IPS-20b (cell line): ENCODE measurements around the gene LRG1.

Source experiments
- H3K27ac ChIP-seq: one replicate; pipeline ENCODE4 v1.5.1; 2013; ENCODE audit warnings: low read length
- H3K27me3 ChIP-seq: 2 replicates; pipeline ENCODE4 v1.6.1; 2013; ENCODE audit warnings: mild to moderate bottlenecking, low read length, inconsistent platforms; ENCODE audit not compliant: insufficient read depth
- H3K36me3 ChIP-seq: 2 replicates; pipeline ENCODE4 v1.6.1; 2013; ENCODE audit warnings: low read depth, mild to moderate bottlenecking, inconsistent platforms, low read length, moderate library complexity; ENCODE audit not compliant: insufficient read depth
- H3K4me1 ChIP-seq: 2 replicates; pipeline ENCODE4 v1.6.1; 2013; ENCODE audit warnings: mild to moderate bottlenecking, control low read depth, inconsistent platforms, low read length, moderate library complexity; ENCODE audit not compliant: insufficient read depth
- H3K4me3 ChIP-seq: 2 replicates; pipeline ENCODE4 v1.5.1; 2013; ENCODE audit warnings: mild to moderate bottlenecking, low read length, inconsistent platforms
- H3K9ac ChIP-seq: 2 replicates; pipeline ENCODE4 v1.6.1; 2013; ENCODE audit warnings: low read depth, mild to moderate bottlenecking, inconsistent platforms, low read length, moderate library complexity
- H3K9me3 ChIP-seq: 2 replicates; pipeline ENCODE4 v1.6.1; 2013; ENCODE audit warnings: mild to moderate bottlenecking, low read depth, low read length, inconsistent platforms; ENCODE audit not compliant: insufficient read depth

The LRG1 gene

DNA sequence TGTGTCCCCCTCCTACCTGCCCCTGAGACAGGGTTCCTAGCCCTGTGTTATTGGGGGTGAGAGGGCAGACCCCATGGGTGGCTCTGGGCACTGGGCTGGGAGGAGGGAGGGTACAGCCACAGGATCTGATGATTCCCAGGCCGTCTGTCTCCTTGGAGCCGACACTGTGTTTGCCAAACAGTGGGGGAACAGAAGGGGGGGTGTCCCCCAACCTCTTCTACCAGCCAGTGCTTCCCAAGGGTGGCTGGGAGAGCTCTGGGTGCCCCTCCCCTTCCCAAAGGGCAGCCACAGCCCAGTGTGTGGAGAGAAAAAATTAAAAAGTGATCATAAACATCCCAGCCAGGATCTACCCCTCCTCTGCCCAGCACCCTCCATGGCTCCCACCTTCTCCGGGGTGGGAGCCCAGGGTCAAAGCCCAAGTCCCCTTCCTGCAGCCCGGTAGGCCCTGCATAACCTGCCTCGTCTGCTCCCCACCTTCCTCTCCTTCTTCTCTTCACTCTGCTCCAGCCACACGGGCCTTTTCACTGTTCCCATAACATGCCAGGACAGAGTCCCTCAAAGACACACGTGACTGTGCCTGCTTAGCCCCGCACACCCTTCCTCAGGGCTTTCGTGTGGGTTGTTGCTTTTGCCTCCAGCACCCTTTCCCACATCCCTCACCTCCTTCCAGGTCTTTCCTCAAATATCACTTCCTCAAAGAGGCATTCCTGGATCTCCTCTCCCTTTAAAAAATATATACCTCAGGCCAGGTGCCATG is 20.1 kb downstream of the LRG1 start:
- Histone ChIP-seq H3K9ac (no peak overlapping the region), H3K27ac (no peak overlapping the region), H3K36me3 (no peaks in the 10 kb centered on the region), H3K4me3 (no peak overlapping the region), H3K4me1 (no peaks in the 10 kb centered on the region), H3K27me3 (peaks cover 43% of the 10 kb centered on the region; the same call in 1 of the 2 replicates), H3K9me3 (no peaks in the 10 kb centered on the region)

DNA sequence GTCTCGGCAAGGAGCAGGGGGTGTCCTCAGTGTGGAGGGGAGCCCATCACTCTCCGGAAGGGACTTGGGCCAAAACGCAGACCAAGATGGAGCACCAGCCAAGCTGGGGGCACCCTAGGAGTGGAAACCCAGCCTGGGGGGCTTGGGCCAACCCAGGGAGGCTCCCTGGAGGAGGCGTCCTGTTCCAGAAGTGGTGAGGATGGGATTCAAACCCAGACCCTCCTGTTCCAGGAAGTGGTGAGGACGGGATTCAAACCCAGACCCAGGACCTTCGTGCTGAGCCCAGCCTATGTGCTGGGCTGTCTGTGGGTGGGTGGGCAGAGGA is 20.7 kb downstream of the LRG1 start:
- H3K27ac ChIP-seq: no peak overlapping the region
- no peaks in the 10 kb centered on the region for H3K4me1 ChIP-seq
- H3K27me3 ChIP-seq: peaks cover 45% of the 10 kb centered on the region
- H3K9ac ChIP-seq: no peak overlapping the region
- no peak overlapping the region for H3K4me3 ChIP-seq
- no peaks in the 10 kb centered on the region for H3K9me3 ChIP-seq
- no peaks in the 10 kb centered on the region for H3K36me3 ChIP-seq

DNA sequence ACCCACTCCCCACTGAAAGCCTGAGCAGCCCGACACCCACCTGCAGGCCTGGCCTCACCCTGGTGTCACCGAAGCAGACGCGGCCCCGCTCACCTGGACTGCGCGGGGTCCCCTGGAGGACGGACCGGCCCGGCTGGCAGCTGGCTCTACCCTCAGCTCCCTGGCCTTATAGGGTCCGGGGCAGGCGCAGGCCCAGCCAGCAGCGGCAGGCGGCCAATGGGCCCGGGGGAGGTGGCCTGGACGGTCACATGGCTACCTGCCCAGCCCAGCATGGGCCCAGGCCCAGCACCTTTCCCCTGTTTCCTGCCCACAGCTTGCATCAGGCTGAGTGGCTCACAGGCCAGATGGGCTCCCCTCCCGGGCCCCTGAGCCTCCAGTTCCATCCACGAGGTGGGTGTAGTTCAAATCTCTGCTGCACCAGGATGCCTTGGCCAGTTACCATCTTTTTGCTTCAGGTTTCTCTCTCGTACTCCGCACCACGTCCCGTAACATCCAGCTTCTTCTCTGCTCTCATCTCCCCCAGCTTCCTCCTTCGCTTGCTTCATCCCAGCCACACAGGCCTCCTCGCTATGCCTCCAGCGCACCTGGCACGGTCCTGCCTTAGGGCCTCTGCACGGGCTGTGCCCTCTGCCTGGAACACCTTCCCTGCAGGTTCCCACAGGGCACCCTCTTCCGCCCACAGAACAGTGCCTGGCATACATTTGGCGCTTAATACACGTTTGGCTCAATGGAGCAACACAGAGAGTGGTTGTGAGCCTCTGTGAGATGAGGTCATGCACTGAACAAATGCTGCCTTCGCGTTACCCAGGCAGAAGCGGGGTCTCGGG is 21.3 kb downstream of the LRG1 start, which contains the start of gene PLIN4:
PLIN4 (minus strand) TSS at position 142 of the 827 bp plus-strand sequence. CDS start 214 bp downstream, outside the sequence.
- Histone ChIP-seq H3K4me3 (no peak within 1 kb of the TSS), H3K9me3 (no peaks in the 10 kb centered on the region), H3K27ac (no peak within 1 kb of the TSS), H3K27me3 (peaks cover 51% of the 10 kb centered on the region), H3K4me1 (no peaks in the 10 kb centered on the region), H3K9ac (no peak within 1 kb of the TSS), H3K36me3 (no peaks in the 10 kb centered on the region)

DNA sequence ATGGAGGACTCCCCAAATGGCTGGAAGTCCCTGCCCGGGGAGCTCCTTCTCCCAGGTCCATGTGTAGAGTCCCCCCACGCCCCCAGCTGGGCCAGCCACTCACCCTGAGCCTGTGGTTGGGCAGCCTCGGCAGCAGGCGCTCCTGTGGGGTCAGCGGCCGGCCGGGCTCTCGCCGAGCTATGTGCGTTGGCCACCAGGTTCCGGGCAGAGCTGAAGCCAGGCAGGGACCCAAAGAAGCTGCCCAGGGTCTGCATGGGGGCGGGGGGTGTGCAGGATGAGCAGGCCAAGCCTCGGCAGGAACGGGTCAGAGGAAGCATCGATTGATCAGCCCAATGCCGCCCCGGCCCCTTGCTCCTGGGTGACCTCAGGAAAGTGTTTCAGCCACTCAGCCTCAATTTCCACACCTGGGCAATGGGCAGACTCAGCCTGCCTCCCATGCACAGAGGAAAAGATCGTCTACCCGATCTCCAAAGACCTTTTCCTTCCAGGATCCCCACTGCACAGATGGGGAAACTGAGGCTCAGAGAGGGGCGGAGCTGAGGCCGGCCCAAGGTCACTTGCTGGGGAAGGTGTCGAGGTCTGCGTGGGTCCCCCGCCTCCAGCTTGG is 22.3 kb downstream of the LRG1 start:
- Histone ChIP-seq H3K4me3 (no peak overlapping the region), H3K9me3 (no peaks in the 10 kb centered on the region), H3K9ac (no peak overlapping the region), H3K4me1 (no peaks in the 10 kb centered on the region), H3K36me3 (no peaks in the 10 kb centered on the region), H3K27ac (no peak overlapping the region), H3K27me3 (peaks cover 61% of the 10 kb centered on the region)

DNA sequence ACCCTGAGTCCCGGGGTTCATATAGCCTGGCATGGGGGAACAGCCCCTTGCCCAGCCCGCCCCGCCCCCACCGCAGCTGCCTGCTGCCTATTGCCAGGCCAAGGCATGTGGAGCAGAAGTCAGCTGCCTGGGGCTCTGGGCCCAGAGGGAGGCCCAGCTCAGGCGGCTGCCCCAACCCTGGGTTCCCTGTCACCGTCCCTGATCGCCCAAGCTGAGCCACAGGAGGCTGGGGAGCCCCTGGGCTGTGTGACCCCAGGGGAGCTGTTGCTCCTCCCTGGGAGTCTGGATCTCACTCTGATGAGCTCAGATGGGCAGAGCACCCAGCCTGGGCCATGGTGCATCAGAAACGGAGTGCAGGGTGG is 22.9 kb downstream of the LRG1 start:
- no peak overlapping the region for H3K27ac ChIP-seq

DNA sequence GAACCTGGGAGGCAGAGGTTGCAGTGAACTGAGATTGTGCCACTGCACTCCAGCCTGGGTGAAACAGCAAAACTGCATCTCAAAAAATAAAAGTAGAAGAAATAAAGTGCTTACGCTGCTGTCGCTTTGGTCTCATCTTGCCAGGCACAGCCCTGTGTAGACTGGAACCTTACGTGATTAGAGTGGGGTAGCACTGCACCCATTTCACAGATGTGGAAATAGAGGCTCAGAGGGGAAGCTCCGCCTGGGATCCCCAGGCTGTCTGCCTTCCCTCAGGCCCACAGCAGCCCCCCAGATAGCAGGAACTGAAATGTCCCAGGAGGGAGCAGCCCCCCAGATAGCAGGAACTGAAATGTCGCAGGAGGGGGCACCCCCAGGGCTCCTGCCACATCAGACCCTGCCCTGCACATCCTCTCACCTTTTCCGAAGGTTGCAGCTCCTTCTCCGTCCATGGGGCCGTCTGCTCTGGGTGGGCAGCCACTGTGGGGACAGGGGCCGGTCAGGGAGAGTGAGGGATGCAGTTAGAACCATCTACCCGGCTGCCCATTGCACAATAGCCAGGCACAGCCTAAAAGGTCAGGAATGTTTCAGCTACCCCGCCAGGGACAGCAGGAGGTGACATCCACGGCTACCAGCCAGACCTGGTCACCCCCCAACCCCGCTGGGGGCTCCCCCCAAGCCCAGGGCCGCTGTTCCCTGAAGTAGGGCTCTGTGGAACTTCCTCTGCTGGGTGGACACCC is 23.5 kb downstream of the LRG1 start:
- no peak overlapping the region for H3K4me3 ChIP-seq
- no peak overlapping the region for H3K9ac ChIP-seq
- no peaks in the 10 kb centered on the region for H3K4me1 ChIP-seq
- H3K9me3 ChIP-seq: no peaks in the 10 kb centered on the region
- no peak overlapping the region for H3K27ac ChIP-seq
- H3K27me3 ChIP-seq: peaks cover 63% of the 10 kb centered on the region
- no peaks in the 10 kb centered on the region for H3K36me3 ChIP-seq

More for the DNA sequence above, 22.9 kb downstream of the LRG1 start:
- Histone ChIP-seq H3K4me1 (no peaks in the 10 kb centered on the region), H3K9me3 (no peaks in the 10 kb centered on the region), H3K36me3 (no peaks in the 10 kb centered on the region), H3K27me3 (peaks cover 63% of the 10 kb centered on the region), H3K4me3 (no peak overlapping the region), H3K9ac (no peak overlapping the region)

DNA sequence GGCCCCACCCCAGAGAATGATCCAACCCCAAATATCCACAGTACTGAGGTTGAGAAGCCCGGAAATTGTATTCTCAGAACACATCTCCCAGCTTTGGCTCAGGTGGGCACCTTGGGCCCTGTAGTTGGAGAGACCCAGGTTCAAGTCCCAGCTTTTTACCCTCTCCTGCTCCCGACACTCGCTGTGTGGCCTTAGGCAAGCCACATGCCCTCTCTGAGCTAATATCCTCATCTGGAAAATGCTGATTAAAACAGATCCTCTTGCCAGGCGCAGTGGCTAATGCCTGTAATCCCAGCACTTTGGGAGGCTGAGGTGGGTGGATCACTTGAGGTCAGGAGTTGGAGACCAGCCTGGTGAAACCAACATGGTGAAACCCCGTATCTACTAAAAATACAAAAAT is 24.1 kb downstream of the LRG1 start:
- Histone ChIP-seq H3K27ac (no peak overlapping the region), H3K27me3 (peaks cover 65% of the 10 kb centered on the region), H3K36me3 (no peaks in the 10 kb centered on the region), H3K4me3 (no peak overlapping the region), H3K4me1 (no peaks in the 10 kb centered on the region), H3K9ac (no peak overlapping the region), H3K9me3 (no peaks in the 10 kb centered on the region)

DNA sequence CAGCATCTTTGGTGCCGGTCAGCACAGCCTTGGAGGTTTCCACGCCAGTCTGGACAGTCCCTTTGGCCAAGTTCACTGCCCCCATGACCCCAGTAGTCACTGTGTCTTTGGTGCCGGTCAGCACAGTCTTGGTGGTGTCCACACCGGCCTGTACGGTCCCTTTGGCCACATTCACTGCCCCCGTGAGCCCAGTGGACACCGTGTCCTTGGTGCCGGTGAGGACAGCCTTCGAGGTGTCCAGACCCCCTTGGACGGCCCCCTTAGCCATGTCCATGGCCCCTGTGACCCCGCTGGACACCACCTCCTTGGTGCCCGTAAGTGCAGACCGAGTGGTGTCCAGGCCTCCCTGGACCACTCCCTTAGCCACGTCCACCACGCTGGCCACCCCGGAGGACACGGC is 26.6 kb downstream of the LRG1 start:
- peaks cover 60% of the 10 kb centered on the region for H3K27me3 ChIP-seq
- no peak overlapping the region for H3K4me3 ChIP-seq
- no peaks in the 10 kb centered on the region for H3K9me3 ChIP-seq
- H3K4me1 ChIP-seq: no peaks in the 10 kb centered on the region
- no peaks in the 10 kb centered on the region for H3K36me3 ChIP-seq
- no peak overlapping the region for H3K9ac ChIP-seq
- no peak overlapping the region for H3K27ac ChIP-seq

DNA sequence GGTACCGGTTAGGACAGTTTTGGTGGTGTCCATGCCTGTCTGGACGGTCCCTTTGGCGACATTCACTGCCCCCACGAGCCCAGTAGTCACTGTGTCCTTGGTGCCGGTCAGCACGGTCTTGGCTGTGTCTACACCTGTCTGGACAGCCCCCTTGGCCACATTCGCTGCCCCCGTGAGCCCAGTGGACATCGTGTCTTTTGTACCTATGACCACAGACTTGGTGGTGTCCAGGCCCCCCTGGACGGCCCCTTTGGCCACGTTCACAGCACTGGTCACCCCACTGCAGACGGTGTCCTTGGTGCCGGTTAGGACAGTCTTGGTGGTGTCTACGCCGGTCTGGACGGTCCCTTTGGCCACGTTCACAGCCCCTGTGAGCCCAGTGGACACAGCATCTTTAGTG is 27.8 kb downstream of the LRG1 start:
- Histone ChIP-seq H3K9ac (no peak overlapping the region), H3K27ac (no peak overlapping the region), H3K4me3 (no peak overlapping the region), H3K9me3 (no peaks in the 10 kb centered on the region), H3K36me3 (no peaks in the 10 kb centered on the region), H3K4me1 (no peaks in the 10 kb centered on the region), H3K27me3 (peaks cover 67% of the 10 kb centered on the region)

DNA sequence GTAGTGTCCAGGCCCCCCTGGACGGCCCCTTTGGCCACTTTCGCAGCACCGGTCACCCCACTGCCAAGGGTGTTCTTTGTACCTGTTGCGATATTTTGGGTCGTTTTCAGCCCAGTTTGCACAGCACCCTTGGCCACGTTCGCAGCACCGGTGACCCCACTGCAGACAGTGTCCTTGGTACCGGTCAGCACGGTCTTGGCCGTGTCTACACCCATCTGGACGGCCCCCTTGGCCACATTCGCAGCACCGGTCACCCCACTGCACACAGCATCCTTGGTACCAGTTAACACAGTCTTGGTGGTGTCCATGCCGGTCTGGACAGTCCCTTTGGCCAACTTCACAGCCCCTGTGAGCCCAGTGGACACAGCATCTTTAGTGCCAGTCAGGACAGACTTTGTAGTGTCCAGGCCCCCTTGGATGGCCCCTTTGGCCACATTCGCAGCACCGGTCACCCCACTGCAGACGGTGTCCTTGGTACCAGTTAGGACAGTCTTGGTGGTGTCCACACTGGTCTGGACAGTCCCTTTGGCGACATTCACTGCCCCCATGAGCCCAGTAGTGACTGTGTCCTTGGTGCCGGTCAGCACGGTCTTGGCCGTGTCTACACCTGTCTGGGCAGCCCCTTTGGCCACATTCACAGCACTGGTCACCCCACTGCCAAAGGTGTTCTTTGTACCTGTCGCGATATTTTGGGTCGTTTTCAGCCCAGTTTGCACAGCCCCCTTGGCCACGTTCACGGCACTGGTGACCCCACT is 28.4 kb downstream of the LRG1 start:
- Histone ChIP-seq H3K27ac (no peak overlapping the region), H3K9ac (no peak overlapping the region), H3K27me3 (peaks cover 69% of the 10 kb centered on the region), H3K36me3 (no peaks in the 10 kb centered on the region), H3K4me1 (no peaks in the 10 kb centered on the region), H3K4me3 (no peak overlapping the region), H3K9me3 (no peaks in the 10 kb centered on the region)
